NCI-H69 (cell line): ENCODE data around the gene PRR23B.
"Not testable (repeated sequence)": the region's sequence is repeated elsewhere in the genome, so short reads cannot be mapped to it uniquely, and the experiment has no call there.

Source experiments
- DNase-seq: peaks from one replicate; lab custom pipeline; 2025; lab: John Stamatoyannopoulos, UW

Gene PRR23B

GRCh38 chr3:139020868-139021234 is at the start of gene PRR23B:
PRR23B (minus strand) TSS chr3:139020926; CDS start chr3:139020661, 265 bp downstream.
- no peak for DNase-seq

- no peak for DNase-seq
Measured at GRCh38 chr3:139062918-139063317, 42.2 kb upstream of the PRR23B start.

GRCh38 chr3:139052802-139053600 is 32.3 kb upstream of the PRR23B start:
- no peak for DNase-seq

DNA sequence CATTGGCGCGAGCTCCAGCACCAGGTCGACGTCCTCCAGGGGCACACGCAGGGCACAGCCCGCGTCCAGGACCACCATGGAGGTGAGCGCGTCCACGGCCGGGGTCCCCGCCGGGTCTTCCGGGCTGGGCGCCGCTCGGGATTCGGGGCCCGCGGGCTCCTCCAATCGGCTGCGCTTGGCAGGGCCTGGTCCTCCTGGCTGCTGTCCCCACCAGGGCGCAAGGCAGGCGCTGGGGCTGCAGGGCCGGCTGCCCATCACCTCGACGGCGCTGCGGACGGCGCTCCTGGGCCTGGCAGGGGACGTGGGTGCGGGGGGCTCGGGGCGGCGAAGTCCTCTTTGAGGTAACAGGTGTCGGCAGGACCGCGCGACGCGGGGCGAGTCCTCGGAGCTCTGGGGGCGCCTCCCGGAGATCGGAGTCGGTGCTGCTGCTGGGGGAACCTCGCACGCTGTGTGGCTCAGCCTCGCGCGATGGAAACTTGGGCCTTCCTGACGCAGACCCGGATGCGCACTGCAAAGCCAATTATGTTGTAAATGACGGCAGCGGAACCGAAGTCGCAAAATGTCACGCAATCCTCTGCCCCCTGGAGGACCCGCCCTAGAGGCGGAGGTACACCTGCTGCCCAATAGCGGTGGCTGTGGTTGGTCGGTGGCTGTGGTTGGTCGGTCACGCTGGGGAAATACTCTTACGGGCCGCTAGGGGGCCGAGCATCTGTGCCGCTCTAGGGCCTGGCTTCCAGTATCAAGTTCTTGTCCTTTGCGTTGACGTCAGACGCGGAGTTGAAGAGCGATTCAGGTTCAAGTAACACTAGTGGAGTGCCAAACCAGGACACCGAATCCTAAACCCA is 23.9 kb upstream of the PRR23B start, which contains the start of gene PRR23C:
Gene PRR23C, minus strand, starts transcription at position 527 of the 845 bp plus-strand sequence. Its CDS starts 272 bp downstream, at position 255.
- no peak for DNase-seq

- no peak for DNase-seq
Measured at GRCh38 chr3:139043554-139044365, 23.0 kb upstream of the PRR23B start.

DNA sequence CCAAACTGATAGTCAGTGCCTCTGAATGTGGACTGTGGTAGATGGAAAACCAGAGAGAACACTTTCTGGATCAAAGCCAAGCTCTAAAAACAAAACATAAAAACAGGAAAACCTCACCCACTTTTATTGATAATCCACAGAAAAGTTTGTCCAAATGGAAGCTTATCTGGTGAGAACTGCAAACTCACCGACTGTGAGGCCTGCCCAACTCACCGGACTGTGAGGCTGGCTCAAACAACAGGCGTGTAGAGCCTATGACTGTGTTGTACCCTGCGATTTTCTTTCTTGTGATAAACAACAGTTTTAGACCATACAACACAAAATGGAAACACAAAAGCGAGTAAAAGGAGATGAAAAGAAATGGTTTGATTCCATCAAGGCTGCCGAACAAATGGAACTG is 16.8 kb upstream of the PRR23B start:
- no peak for DNase-seq

- no peak for DNase-seq
Measured at GRCh38 chr3:139032326-139033002, 11.7 kb upstream of the PRR23B start.

DNA sequence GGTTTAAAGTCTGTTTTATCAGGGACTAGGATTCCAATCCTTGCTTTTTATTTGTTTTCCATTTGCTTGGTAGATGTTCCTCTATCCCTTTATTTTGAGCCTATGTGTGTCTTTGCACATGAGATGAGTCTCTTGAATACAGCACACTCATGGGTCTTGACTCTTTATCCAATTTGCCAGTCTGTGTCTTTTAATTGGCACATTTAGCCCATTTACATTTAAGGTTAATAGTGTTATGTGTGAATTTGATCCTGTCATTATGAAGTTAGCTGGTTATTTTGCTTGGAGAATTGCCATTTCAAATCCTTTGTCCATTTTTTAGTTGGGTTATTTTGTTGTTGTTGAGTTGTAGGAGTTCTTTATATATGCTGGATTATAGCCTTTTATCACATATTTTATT is 9.8 kb upstream of the PRR23B start:
- not testable (repeated sequence) for DNase-seq

DNA sequence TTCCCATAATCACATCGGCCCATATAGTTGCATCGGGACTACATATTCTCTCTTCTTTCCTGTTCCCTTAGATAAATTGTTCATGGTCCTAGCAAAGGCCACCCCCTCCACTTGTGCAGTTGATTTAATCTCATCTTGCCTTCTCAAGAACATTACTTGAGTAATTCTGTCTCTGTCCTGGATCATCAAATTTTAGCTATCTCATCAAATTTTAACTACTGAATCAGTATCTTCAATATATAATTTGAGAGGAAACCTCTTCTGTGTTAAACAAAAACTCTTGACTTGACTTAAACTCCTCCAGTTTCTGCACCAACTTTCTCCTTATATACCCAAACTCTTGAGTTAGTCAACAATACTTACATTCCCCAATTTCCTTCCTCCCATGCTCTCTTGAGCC is 4.2 kb upstream of the PRR23B start:
- DNase-seq = no peak

- no peak for DNase-seq
Measured at GRCh38 chr3:139020036-139020867, 474 bp downstream of the PRR23B start.

- DNase-seq = no peak
Measured at GRCh38 chr3:139016430-139017048, 4.2 kb downstream of the PRR23B start.

GRCh38 chr3:139006051-139006716 is 14.5 kb downstream of the PRR23B start, which contains the start of gene PRR23A:
PRR23A (minus strand) TSS chr3:139006268; CDS start chr3:139006268, 0 bp downstream.
- no peak for DNase-seq

- DNase-seq = no peak
Measured at GRCh38 chr3:139005356-139005993, 15.3 kb downstream of the PRR23B start.

GRCh38 chr3:138995706-138996105 is 25.0 kb downstream of the PRR23B start:
- no peak for DNase-seq

DNA sequence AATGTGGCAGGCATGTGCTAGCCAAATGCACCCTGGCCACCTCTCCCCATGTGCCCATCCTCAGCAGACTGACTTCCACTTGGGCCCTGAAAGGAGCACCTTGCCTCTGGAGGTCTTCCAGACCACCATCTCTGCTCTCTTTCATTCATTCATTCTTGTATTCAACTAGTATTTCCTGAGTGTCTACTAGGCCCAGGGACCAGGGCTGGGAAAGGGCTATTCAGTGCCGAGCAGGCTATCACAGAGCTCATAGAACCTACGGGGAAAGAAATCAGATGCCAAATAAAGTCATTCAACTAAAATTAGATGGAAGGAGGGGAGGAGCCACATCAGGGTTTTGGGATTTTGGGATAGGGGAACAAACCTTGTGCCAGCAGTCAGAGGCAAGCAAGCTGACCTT is 33.5 kb downstream of the PRR23B start:
- DNase-seq = no peak

GRCh38 chr3:138985932-138986331 is 34.8 kb downstream of the PRR23B start:
- DNase-seq = no peak

GRCh38 chr3:138984816-138985215 is 35.9 kb downstream of the PRR23B start:
- no peak for DNase-seq

- no peak for DNase-seq
Measured at GRCh38 chr3:138976047-138976446, 44.7 kb downstream of the PRR23B start.

DNA sequence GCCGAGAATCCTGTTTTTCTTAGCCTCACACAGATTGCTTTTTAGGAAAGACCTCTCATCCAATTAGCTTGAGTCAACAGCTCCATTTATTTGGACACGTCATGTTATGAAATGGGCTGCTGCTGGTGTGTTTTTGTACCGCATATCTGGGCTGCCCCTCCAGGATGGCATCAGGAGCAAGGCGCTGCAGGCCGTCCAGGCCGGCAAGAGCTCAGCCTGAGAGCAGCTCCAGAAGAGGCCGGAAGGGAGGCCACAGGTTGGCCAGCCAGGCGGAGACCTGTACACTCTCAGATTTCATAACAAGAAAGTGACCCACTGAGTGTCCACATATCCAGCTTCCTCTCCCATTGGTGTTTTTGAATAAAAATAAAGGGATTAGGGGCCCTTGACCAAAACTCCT is 45.4 kb downstream of the PRR23B start:
- DNase-seq = no peak
